HG03575 (cell line): ENCODE measurements around the gene SLC25A4.
"Not testable (repeated sequence)": the region's sequence is repeated elsewhere in the genome, so short reads cannot be mapped to it uniquely, and the experiment has no call there.

Experiments used
- ATAC-seq: cut with Tn5 transposase; IDR thresholded peaks from one replicate; pipeline ENCODE4 v1.9.1; 2021; ENCODE audit not compliant: unreplicated experiment, insufficient number of reproducible peaks, low FRiP score; ENCODE audit errors: extremely low read depth

The SLC25A4 gene

GRCh38 chr4:185142912-185143600, at the start of gene SLC25A4:
Gene SLC25A4, plus strand, starts transcription at chr4:185143266. Its CDS starts 107 bp downstream, at chr4:185143373.
- ATAC-seq = peak; percentile 46

- no peak for ATAC-seq
Measured at GRCh38 chr4:185093603-185094002, 49.5 kb upstream of the SLC25A4 start.

GRCh38 chr4:185096032-185096653, 46.9 kb upstream of the SLC25A4 start:
- ATAC-seq = no peak

GRCh38 chr4:185098474-185098873, 44.6 kb upstream of the SLC25A4 start:
- no peak for ATAC-seq

- no peak for ATAC-seq
Measured at GRCh38 chr4:185099024-185099682, 43.9 kb upstream of the SLC25A4 start.

- ATAC-seq = no peak
Measured at GRCh38 chr4:185099940-185100339, 43.1 kb upstream of the SLC25A4 start.

GRCh38 chr4:185100423-185100822, 42.6 kb upstream of the SLC25A4 start:
- no peak for ATAC-seq

GRCh38 chr4:185101354-185101890, 41.6 kb upstream of the SLC25A4 start:
- ATAC-seq = no peak

GRCh38 chr4:185104733-185105132, 38.3 kb upstream of the SLC25A4 start:
- ATAC-seq = no peak

GRCh38 chr4:185106353-185106752, 36.7 kb upstream of the SLC25A4 start:
- no peak for ATAC-seq

- ATAC-seq = not testable (repeated sequence)
Measured at GRCh38 chr4:185107574-185107973, 35.5 kb upstream of the SLC25A4 start.

GRCh38 chr4:185108185-185108584, 34.9 kb upstream of the SLC25A4 start:
- no peak for ATAC-seq

GRCh38 chr4:185108669-185109068, 34.4 kb upstream of the SLC25A4 start:
- ATAC-seq = no peak

- ATAC-seq = no peak
Measured at GRCh38 chr4:185109736-185110135, 33.3 kb upstream of the SLC25A4 start.

GRCh38 chr4:185110375-185110823, 32.7 kb upstream of the SLC25A4 start:
- ATAC-seq = no peak

- no peak for ATAC-seq
Measured at GRCh38 chr4:185112104-185112503, 31.0 kb upstream of the SLC25A4 start.

GRCh38 chr4:185113340-185113739, 29.7 kb upstream of the SLC25A4 start:
- no peak for ATAC-seq

GRCh38 chr4:185115827-185116232, 27.2 kb upstream of the SLC25A4 start:
- no peak for ATAC-seq

GRCh38 chr4:185117300-185117934, 25.6 kb upstream of the SLC25A4 start:
- no peak for ATAC-seq
